HEK293 (cell line): ENCODE data around the gene SCYL3.

Source experiments
- CTCF ChIP-seq: fragments of 450-650 bp; formaldehyde crosslinking; IDR thresholded peaks from 2 replicates; pipeline ENCODE4 v1.5.1; 2016; ENCODE audit warnings: missing biosample characterization, missing genetic modification characterization
- ZBTB17 ChIP-seq: fragments of 450-650 bp; formaldehyde crosslinking; IDR thresholded peaks from 2 replicates; pipeline ENCODE4 v1.5.1; 2016; ENCODE audit warnings: missing biosample characterization, missing genetic modification characterization
- ZNF121 ChIP-seq: fragments of 450-650 bp; formaldehyde crosslinking; IDR thresholded peaks from 2 replicates; pipeline ENCODE4 v1.5.1; 2016; ENCODE audit warnings: missing biosample characterization, missing genetic modification characterization
- ZNF138 ChIP-seq: fragments of 450-650 bp; formaldehyde crosslinking; IDR thresholded peaks from 2 replicates; pipeline ENCODE4 v1.5.1; 2016; ENCODE audit warnings: missing biosample characterization, missing genetic modification characterization, borderline replicate concordance
- ZNF146 ChIP-seq: fragments of 450-650 bp; formaldehyde crosslinking; IDR thresholded peaks from 2 replicates; pipeline ENCODE4 v1.5.1; 2016; ENCODE audit warnings: missing biosample characterization, missing genetic modification characterization
- ZNF274 ChIP-seq, 2 experiments: fragments of 200-500 bp in 1 of 2; fragments of 450-650 bp in 1 of 2; sonication (Bioruptor generic) in 1 of 2; formaldehyde crosslinking in 1 of 2; IDR thresholded peaks; 2 replicates each; pipeline versions ENCODE4 v1.5.1 to v1.6.1; 2014 to 2016; ENCODE audit warnings: borderline replicate concordance in 1 of 2, inconsistent platforms in 1 of 2, low read length in 1 of 2, missing biosample characterization in 1 of 2, missing genetic modification characterization in 1 of 2
- ZNF837 ChIP-seq: fragments of 450-650 bp; formaldehyde crosslinking; IDR thresholded peaks from 2 replicates; pipeline ENCODE4 v1.5.1; 2016; ENCODE audit warnings: missing biosample characterization, missing genetic modification characterization
- TF ChIP-seq, protein P1 (sequence below): fragments of 450-650 bp; formaldehyde crosslinking; IDR thresholded peaks from 2 replicates; pipeline ENCODE4 v1.5.1; 2016; ENCODE audit warnings: missing biosample characterization, missing genetic modification characterization
- TF ChIP-seq, protein P2 (sequence below): fragments of 450-650 bp; formaldehyde crosslinking; IDR thresholded peaks from 2 replicates; pipeline ENCODE4 v1.5.1; 2016; ENCODE audit warnings: missing biosample characterization, missing genetic modification characterization
- TF ChIP-seq, protein P3 (sequence below): fragments of 450-650 bp; formaldehyde crosslinking; conservative IDR thresholded peaks from 2 replicates; pipeline ENCODE4 v1.5.1; 2016; ENCODE audit warnings: low read depth, missing biosample characterization, missing genetic modification characterization

- TF ChIP-seq ZNF138 (tag by site-specific recombination) (no peak), CTCF (tag by site-specific recombination) (no peak), ZBTB17 (tag by site-specific recombination) (no peak), ZNF146 (tag by site-specific recombination) (no peak), ZNF837 (tag by site-specific recombination) (no peak), ZNF274 (IDR thresholded peaks at IDR 0.05; ENCODE audit: low read length) (no peak), ZNF274 (tag by site-specific recombination; IDR thresholded peaks at IDR 0.05; ENCODE audit: borderline replicate concordance) (no peak), ZNF121 (tag by site-specific recombination) (peak; percentile 25; the same call in 1 of the 2 replicates)
- TF ChIP-seq, protein P1, sequence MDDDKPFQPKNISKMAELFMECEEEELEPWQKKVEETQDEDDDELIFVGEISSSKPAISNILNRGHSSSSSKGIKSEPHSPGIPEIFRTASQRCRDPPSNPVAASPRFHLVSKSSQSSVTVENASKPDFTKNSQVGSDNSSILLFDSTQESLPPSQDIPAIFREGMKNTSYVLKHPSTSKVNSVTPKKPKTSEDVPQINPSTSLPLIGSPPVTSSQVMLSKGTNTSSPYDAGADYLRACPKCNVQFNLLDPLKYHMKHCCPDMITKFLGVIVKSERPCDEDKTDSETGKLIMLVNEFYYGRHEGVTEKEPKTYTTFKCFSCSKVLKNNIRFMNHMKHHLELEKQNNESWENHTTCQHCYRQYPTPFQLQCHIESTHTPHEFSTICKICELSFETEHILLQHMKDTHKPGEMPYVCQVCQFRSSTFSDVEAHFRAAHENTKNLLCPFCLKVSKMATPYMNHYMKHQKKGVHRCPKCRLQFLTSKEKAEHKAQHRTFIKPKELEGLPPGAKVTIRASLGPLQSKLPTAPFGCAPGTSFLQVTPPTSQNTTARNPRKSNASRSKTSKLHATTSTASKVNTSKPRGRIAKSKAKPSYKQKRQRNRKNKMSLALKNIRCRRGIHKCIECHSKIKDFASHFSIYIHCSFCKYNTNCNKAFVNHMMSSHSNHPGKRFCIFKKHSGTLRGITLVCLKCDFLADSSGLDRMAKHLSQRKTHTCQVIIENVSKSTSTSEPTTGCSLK (tag by site-specific recombination): no peak
- TF ChIP-seq, protein P2, sequence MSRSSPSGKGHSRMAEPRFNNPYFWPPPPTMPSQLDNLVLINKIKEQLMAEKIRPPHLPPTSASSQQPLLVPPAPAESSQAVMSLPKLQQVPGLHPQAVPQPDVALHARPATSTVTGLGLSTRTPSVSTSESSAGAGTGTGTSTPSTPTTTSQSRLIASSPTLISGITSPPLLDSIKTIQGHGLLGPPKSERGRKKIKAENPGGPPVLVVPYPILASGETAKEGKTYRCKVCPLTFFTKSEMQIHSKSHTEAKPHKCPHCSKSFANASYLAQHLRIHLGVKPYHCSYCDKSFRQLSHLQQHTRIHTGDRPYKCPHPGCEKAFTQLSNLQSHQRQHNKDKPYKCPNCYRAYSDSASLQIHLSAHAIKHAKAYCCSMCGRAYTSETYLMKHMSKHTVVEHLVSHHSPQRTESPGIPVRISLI (tag by site-specific recombination): no peak
- TF ChIP-seq, protein P3, sequence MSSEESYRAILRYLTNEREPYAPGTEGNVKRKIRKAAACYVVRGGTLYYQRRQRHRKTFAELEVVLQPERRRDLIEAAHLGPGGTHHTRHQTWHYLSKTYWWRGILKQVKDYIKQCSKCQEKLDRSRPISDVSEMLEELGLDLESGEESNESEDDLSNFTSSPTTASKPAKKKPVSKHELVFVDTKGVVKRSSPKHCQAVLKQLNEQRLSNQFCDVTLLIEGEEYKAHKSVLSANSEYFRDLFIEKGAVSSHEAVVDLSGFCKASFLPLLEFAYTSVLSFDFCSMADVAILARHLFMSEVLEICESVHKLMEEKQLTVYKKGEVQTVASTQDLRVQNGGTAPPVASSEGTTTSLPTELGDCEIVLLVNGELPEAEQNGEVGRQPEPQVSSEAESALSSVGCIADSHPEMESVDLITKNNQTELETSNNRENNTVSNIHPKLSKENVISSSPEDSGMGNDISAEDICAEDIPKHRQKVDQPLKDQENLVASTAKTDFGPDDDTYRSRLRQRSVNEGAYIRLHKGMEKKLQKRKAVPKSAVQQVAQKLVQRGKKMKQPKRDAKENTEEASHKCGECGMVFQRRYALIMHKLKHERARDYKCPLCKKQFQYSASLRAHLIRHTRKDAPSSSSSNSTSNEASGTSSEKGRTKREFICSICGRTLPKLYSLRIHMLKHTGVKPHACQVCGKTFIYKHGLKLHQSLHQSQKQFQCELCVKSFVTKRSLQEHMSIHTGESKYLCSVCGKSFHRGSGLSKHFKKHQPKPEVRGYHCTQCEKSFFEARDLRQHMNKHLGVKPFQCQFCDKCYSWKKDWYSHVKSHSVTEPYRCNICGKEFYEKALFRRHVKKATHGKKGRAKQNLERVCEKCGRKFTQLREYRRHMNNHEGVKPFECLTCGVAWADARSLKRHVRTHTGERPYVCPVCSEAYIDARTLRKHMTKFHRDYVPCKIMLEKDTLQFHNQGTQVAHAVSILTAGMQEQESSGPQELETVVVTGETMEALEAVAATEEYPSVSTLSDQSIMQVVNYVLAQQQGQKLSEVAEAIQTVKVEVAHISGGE (tag by site-specific recombination): no peak
These were observed 610 bp downstream of the SCYL3 start for GRCh38 chr1:169892927-169893644.
